KBM-7 (cell line): ENCODE measurements around the gene NAT10.
A peak's percentile ranks its signal among the peaks of the same experiment; 100 is the strongest.

Source experiments
- DNase-seq: peaks from one replicate; pipeline ENCODE4 v3.0.0-alpha.2; 2015
- in situ Hi-C: fragments of 300-500 bp; cut with MboI; formaldehyde crosslinking; loops from 2 replicates; pipeline ENCODE4 v1.14.3; 2020; ENCODE audit warnings: low sequenced_read_pairs, low pct_unique_long_range_greater_than_20kb, mixed read lengths

The NAT10 gene

GRCh38 chr11:34098813-34099212, 6.6 kb upstream of the NAT10 start:
- in situ Hi-C loops, result no loop called here
- DNase-seq, result no peak

- in situ Hi-C loops, result no loop called here
- DNase-seq, result no peak
These were observed 750 bp upstream of the NAT10 start for GRCh38 chr11:34104680-34105078.

GRCh38 chr11:34105957-34106504, 602 bp downstream of the NAT10 start:
- in situ Hi-C loops, result no loop called here
- peak; percentile 43 for DNase-seq

GRCh38 chr11:34111722-34112270, 6.4 kb downstream of the NAT10 start:
- in situ Hi-C loops, result no loop called here
- DNase-seq, result no peak

DNA sequence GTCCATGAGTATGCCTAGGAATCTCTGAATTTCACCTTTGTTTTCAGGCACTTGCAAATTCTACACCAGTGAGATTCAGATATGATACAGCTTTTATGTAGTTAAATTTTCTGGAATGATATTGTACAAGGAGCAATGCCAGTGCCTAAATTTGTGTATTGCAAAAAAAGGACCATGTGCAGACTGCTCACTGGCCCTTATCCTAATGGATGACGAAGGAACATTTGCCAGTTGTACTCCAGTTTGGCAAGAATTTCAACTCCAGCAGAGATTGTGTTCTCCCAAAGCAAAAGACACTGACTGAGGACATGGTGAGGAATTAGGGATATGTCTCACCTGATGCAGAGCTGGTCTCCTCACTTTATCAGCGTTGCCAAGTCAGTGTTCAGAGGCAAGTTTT, 8.6 kb downstream of the NAT10 start:
- in situ Hi-C loops, result no loop called here
- DNase-seq, result no peak

DNA sequence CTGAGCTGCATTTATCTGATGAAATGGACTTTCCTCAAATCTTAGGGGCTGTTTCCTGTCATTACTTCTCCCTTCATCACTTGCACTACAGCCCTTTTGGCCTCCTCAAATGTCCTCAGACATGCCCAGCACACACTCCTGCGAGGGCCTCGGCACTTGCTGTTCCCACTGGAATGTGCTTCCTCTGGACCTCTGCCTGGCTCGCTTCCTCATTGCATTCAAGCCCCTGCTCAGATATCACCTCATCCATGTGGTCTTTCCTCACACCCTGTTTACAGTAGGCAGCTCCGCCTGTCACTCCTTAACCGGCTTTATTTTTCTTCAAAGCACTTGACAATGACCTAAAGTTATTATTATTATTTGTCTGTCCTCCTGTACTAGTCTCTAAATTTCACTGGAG, 9.0 kb downstream of the NAT10 start:
- in situ Hi-C loops, result no loop called here
- no peak for DNase-seq

DNA sequence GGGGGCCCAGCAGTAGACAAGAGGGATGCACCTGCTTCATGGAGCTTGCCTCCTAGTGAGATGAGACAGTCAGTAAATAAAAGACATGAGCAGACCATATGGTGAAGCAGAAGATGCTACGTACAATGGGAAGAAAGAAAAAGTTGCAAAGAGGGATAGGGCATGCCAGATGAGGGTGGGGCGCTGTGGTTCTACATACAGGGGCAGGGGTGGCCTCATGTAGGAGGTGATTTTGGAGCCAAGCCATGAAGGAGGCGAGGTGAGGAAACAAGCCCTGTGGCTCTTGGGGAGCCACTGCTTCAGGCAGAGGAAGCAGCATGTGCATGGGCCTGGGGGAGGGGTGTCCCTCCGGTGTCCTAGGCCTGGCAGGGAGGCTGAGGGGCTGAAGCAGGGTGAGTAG, 15.2 kb downstream of the NAT10 start:
- DNase-seq, result no peak
- in situ Hi-C loops, result no loop called here

GRCh38 chr11:34124885-34125668, 19.6 kb downstream of the NAT10 start:
- no peak for DNase-seq
- in situ Hi-C loops, result loop anchor here (25.0 kb wide), 1 partner anchor 112 kb away; no protein-coding TSS in a partner anchor

DNA sequence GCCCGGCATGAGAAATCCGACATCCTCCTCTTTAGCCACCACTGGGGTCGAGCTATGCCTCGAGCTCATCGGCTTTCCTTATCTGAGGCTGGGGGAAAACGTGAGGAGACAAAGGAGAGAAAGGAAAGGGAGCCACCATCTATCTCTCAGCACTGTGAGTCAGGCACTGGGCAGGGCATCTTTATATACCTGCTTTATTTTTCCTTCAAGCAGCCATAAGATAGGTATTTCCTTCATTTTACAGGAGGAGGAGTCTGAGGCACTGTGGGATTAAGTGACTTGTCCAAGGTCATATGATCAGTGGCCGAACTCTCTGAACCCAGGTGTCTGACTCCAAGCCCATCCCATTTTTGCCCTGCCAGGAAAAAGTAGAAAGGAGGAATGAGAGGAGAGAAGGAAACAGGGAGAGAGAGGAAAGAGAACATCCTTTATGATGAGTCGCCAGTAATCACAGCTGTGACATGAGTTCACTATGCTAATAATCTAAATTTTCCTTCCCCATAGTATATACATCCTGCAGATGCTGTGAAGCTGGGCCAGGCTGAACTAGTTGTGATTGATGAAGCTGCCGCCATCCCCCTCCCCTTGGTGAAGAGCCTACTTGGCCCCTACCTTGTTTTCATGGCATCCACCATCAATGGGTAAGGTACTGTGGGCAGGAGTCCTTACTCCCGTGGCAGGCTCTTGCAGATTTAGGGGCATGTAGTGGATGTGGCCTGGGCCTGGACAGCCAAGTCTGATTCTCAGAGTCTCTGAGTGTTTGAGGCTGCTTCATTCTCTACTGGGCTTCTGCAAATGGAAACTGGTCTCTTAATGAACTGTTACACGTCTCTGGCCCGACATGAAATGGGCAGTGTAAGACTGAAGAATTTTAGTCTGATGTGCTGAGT, 21.8 kb downstream of the NAT10 start:
- DNase-seq, result no peak
- in situ Hi-C loops, result loop anchor here (25.0 kb wide), 1 partner anchor 110 kb away; no protein-coding TSS in a partner anchor

- in situ Hi-C loops, result loop anchor here (25.0 kb wide), 1 partner anchor 108 kb away; no protein-coding TSS in a partner anchor
- DNase-seq, result no peak
These were observed 23.4 kb downstream of the NAT10 start for GRCh38 chr11:34128824-34129223.

GRCh38 chr11:34132261-34132965, 27.0 kb downstream of the NAT10 start:
- in situ Hi-C loops, result loop anchor here (25.0 kb wide), 1 partner anchor 105 kb away; no protein-coding TSS in a partner anchor
- no peak for DNase-seq

DNA sequence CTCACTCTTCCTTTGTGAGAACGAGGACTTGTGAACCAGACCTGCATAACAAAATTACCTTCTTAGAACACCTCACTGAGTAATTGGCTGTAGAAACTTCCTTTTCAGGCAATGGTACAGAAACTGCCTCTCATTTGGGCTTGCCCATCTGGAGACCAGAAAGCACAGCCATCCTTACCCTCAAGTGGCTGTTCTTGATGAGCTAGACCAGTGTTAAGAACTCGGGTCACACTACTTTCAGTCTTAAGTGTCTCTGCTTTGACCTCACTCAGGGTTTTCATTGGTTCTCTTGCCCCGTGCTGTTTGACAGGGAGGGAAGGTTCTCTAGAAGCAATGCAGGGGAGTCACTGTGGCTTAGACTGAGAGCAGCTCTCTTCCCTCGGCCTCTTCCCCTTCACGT, 29.3 kb downstream of the NAT10 start:
- DNase-seq, result no peak
- in situ Hi-C loops, result loop anchor here (25.0 kb wide), 1 partner anchor 103 kb away; no protein-coding TSS in a partner anchor

DNA sequence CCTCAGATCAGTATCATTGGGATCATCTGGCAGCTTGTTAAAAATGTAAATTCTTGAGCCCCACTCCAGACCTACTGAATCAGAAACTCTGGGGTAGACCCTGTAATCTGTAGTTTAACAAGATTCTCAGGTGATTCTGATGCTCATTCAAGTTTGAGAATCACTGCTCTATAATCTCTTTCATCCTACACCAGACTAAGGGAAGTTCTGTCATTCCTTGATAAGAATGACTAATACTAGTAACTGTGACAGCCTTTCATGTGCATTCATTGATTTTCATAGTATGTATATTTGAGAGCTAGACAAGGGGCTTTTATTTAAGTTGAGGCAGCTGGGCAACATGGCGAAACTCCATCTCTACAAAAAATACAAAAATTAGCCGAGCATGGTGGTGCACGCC, 30.0 kb downstream of the NAT10 start:
- DNase-seq, result no peak
- in situ Hi-C loops, result loop anchor here (25.0 kb wide), 1 partner anchor 102 kb away; no protein-coding TSS in a partner anchor

DNA sequence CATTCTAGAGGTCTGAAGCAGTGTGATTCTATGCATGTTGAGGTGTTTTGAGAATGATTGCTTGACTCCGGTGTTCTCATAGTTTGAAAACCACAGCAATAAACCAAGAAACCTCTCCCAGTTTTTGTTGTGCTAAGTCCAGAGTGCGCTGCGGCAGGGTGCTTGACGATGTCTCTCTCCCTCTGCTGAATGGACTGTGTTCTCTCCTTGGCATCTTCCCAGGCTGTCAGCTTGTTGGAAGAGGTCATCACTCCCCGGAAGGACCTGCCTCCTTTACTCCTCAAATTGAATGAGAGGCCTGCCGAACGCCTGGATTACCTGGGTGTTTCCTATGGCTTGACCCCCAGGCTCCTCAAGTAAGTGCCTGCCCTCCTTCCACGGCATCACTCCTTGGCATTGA, 31.0 kb downstream of the NAT10 start:
- no peak for DNase-seq
- in situ Hi-C loops, result loop anchor here (25.0 kb wide), 1 partner anchor 101 kb away; no protein-coding TSS in a partner anchor

- DNase-seq, result no peak
- in situ Hi-C loops, result loop anchor here (25.0 kb wide), 1 partner anchor 98 kb away; no protein-coding TSS in a partner anchor
These were observed 33.9 kb downstream of the NAT10 start for GRCh38 chr11:34139346-34139745.

DNA sequence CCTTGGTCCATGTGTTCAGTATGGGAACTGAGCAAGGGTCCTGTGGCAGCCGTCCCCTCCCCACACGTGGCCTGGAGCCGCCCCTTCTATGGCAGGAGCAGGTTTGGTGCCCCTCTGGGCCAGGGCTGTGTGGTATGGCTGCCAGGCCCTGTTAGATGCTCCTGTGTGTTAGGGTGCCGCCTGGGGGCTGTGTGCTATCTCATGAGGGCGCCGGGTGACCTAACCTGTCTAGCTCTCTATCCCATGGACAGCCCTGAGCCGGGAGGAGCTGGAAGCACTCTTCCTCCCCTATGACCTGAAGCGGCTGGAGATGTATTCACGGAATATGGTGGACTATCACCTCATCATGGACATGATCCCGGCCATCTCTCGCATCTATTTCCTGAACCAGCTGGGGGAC, 34.7 kb downstream of the NAT10 start:
- in situ Hi-C loops, result loop anchor here (25.0 kb wide), 1 partner anchor 97 kb away; no protein-coding TSS in a partner anchor

GRCh38 chr11:34143048-34143447, 37.6 kb downstream of the NAT10 start:
- in situ Hi-C loops, result loop anchor here (25.0 kb wide), 1 partner anchor 94 kb away; no protein-coding TSS in a partner anchor
- no peak for DNase-seq

More for the DNA sequence above, 34.7 kb downstream of the NAT10 start:
- DNase-seq, result no peak

- in situ Hi-C loops, result loop anchor here (25.0 kb wide), 1 partner anchor 92 kb away; no protein-coding TSS in a partner anchor
- no peak for DNase-seq
These were observed 39.6 kb downstream of the NAT10 start for GRCh38 chr11:34145073-34145472.
